ENCODE results near the gene RASSF4.

Gene RASSF4

GRCh38 chr10:44948642-44949041 lies 11.0 kb upstream of the RASSF4 start:
- DNase-seq, result no peak

DNA sequence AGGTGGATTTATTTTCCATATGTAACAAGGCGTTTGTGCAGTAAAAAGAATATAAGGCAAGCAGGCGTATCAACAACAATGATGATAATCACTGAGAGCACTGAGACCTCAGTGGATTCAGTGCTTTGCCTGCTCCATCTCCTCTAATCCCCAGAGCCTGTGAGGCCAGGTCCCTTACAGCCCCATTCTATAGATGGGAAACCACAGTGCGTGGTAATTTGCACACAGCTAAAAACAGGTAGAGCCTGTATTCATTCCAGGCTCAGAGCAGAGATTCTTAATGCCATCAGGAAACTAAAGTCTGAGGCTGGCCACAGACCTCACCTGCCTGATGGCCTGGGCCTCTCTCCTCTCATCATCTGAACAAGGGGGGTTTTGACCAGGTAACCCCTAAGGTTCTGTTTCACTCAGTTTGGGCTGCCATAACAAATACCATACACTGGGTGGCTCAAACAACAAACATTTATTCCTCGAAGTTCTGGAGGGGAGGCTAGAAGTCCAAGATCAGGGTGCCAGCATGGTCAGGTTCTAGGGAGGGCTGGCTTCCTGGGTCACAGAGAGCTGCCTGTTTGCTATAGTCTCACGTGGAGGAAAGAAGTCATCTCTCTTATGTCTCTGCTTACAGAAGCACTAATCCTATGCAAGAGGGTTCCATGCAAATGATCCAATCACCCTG lies 10.3 kb upstream of the RASSF4 start:
- no peak for DNase-seq

GRCh38 chr10:44949915-44950314 lies 9.7 kb upstream of the RASSF4 start:
- DNase-seq, result no peak

DNA sequence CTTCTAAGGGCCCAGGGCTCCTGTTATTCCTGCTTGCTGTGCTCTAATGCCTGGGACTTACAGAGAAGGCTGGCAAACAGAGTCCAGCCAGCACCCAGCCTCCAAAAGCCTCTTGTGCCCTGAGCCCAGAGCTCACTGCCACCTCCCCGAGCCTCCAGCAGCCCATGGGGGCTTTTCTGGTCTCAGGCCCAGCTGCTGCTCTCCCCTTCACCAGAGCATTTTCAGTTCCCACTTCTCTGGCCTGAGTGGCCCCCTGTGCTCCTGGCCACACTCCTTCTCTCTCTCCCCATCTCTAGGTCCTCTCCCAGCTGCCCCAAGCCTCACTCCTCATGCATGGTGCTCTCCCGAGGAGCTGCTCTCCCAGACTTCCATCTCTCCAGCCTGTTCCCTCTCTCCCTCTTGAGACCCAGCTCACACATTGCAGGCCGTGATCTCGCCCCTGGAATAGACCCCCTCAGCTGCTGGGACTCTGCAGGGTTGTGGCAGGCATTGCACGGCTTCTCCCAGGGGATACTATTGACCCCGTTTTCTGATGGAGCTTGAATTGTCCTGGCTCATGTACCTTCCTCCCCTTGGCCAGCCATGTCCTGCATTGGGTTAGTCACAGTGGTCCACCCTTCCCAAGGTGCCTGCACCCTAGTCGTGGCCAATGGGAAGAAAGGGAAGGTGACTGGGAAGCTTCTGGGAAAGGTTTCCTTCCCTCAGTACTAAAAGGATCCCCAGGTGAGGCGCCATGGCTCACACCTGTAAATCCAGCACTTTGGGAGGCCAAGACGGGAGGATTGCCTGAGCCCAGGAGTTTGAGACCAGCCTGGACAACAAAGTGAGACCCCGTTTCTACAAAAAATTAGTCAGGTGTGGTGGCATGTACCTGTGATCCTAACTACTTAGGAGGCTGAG lies 9.0 kb upstream of the RASSF4 start:
- no peak for DNase-seq

GRCh38 chr10:44951576-44952226 lies 7.9 kb upstream of the RASSF4 start:
- DNase-seq, result no peak

DNA sequence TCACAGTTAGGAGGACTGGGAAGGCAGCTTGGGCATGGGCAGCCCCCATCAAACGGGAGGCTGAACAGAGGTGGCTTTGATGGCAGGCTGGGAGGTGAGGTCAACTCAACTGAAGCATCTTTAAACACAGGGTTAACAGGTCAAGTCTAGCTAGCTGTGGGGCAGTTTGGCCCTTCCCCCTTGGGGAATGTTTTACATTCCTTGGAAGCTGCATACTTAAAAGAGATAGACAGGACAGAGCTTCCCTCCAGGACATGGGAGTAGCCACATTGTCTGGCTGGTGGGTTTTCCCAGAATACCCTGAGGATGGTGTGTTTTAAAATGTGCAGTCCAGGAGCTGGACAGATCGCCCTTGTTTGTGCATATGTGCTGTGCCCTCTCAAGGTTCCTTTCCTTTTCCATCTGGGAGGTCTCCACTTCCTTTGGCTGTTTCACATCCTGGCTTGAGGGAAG lies 6.8 kb upstream of the RASSF4 start:
- DNase-seq, result no peak

DNA sequence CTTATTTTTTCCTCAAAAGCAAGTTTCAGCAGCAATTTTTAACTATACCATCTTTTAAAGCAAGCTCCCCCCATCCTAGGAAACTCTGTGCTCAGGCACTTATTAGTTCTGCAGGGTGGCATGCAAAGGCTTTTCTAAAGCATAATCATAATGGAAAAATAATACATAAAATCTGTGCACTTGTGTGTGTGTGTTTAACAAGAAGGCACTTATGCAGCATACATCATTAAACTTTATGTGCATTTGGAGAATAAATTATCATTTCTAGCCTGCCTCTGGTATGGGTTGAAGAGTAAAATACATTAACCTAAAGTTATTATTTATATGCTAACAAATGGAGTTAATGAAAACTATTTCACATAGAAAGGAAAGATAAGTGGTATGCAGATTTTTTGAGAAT lies 5.6 kb upstream of the RASSF4 start:
- DNase-seq, result no peak

DNA sequence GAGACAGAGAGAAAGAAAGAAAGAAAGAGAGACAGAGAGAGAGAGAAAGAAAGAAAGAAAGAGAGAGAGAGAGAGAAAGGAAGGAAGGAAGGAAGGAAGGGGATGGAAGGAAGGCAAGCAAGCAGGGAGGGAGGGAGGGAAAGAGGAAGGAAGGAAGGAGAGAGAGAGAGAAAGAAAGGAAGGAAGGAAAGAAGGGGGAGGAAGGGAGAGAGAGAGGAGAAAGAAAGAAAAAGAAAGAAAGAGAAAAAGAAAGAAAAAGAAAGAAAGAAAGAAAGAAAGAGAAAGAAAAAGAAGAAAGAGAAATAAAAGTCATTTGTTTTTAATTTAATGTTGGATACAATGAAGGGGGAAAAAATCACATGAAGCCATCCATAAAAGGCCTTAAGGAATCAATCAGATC lies 4.6 kb upstream of the RASSF4 start:
- DNase-seq, result no peak

- DNase-seq, result no peak
Observed at GRCh38 chr10:44955413-44956070, 4.1 kb upstream of the RASSF4 start.

DNA sequence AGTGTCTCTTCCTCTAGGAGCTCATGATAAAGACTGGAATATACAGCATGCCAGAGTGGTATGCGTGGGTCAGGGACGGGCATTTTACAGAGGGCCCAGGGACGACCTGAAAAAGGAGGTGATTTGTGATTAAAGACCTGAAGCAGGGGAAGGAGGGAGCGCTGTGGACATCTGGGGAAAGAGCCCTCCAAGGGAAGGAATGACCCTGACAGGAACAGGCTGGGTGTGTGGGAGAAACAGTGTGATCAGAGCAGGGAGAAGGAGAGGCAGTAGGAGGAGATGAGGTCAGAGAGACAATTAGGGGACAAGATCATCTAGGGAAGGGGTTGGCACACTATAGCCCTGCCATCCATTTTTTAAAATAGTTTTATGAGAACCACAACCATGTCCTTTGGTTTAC lies 3.4 kb upstream of the RASSF4 start:
- no peak for DNase-seq

GRCh38 chr10:44956717-44957706 lies 2.6 kb upstream of the RASSF4 start:
- DNase-seq, result no peak

DNA sequence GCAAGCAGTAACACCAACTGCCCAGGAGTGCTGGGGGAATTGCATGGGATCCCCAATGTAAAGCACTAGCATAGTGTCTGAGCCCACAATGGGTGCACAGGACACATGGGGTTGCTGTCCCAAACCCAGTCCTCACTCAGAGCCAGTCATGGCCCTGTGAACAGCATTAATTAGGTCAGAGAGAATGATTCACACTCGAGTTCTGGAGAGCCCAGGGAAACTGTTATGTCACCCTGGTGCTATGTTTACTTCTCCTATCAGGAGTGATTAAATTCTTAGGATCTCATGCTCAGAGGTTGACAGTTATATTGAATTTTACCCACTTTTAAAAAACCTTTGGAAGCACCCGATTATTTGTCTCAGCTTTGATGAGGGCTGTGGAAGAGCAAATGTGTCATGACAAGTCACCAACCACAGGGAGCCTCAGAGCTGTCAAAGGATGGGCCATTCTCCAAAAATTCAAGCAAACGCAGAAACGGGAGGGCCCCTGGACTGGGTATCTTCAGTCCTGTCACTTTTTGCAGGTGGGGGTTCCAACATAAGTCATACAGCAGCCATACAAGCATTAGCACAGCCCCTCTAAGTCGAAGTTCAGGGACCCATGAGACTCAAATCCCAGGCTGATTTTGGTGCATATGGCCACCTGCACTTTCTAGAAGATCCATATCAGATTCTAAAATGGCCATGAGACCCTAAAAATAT lies 1.3 kb upstream of the RASSF4 start:
- DNase-seq, result peak; percentile 47

DNA sequence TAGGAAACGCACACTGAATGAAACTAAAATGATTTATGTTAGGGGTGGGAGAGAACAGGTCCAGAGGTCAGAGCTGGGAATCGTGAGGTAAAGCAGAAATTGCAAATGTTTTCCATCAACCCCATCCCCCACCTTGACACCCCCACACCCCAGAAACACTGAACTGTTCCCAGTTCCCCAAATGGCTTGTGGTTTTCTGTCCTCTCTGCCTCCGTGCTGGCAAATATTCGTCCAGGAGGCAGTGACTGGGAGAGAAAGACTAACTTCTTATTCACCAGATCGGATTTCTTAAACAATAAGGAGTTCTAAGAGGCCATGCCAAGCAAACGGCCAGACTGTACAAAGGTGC lies 730 bp upstream of the RASSF4 start:
- DNase-seq, result no peak

DNA sequence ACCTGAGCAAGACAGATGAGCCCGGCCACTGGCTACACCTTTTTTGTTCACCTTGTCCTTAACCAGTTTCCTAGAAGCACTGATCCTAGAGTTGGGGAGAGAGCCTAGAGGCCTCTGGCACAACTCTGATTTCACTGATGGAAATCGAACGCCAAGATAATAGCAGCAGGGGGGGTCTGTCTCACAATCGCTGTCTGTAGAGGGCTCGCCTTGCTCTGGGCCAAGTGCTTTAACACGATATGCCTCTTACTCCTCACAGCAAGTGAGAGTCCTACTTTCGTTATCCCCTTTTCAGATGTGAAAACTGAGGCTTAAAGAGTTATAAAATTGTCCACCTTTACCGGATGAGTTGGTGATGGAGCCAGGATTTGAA lies 472 bp downstream of the RASSF4 start:
- no peak for DNase-seq

DNA sequence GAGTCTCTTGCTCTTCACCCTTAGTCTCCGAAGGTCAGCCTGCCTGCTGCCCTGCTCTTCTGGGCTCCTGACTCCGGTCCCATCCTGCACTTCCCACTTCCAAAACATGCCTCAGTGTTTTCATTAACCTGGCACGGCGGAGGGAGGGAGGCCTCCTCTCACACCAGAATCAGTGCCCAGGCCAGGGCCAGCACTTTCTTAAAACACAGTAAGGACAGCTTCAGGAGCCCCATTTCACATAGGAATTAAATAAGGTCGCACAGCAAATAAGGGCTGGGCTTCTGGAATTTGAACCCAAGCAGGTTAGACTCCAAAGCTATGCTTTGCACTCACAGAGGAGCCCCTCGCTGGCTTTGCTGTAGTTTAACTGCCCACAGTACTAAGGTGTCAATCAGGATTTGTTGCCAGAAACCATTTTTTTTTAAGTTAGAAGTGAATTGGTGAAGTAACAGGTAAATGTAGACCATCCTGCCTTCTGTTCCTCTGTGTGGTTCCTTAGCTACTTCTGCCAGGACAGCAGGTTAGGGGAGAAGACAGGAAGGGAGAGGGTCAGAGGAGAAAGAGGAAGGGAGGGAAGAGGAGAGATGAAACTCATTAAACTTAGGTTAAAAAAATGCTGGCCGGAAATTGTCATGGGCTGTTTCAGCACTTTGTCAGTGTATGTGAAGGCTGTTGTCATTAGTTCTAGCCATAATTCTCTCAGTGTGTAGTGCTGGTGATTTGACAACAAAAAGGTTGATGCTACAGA lies 1.1 kb downstream of the RASSF4 start:
- no peak for DNase-seq

DNA sequence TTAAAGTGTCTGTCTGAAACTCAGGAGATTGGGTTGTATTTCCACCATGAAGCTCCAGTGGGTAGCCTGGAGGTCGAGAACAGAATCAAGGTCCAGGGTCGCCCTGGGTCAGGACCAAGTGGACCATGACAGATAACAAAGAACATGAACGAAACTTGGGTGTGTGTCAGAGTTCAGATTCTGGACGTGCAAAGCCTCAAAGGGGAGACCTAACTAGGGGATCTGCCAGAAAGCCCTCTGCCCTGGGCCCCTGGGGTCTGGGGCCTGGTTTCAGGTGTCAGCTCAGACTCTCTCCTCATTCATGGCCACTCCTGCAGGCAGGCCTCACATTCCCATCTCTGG lies 1.6 kb downstream of the RASSF4 start:
- no peak for DNase-seq

GRCh38 chr10:44961931-44962750 lies 2.5 kb downstream of the RASSF4 start:
- DNase-seq, result no peak

DNA sequence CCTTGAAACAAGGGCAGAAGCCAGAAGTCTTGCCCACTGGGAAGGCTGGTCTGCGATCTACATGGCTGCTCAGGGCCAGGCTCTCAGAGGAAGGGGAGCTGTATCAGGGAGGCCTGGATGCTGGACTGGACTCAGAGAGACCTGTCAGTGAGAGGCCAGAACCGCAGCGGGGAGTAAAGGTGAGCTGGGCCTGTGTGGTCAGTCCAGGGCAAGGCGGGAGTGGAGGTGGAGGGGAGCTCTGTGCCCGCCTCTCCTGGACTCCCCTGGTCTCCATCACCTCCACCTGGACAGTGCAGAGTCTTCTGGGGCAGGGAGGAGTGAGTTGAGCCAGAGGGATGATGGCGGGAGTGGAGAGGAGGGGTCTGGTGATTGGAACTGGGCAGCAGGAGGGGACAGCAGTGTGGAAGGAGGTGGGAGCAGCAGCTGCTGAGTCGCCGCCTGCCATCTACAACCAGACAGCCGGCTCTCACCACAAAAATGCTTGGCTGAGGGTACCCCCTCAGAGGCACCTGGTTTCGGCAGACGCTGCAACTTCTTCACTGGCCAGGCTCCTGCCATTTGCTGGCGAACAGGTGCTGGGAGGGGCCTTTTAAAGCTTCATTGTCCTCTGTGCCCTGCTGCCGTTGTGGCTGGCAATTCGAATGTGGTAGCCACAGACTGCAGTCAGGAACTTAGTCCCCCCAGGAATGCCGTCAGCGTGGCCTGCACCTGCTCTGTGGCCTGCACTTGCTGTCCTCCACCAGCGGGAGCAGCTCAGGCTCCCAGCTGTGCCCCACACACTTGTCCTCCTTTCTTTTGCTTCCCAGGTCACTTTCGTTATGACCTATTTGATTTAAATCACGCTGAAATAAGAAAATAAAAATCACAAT lies 3.5 kb downstream of the RASSF4 start:
- no peak for DNase-seq
